ENCODE measurements around the gene HUNK. TPM values are rescaled to one million over a fixed set of nuclear protein-coding genes. Genes with fewer than 3 reads are reported as not detected.

HUNK gene
- total RNA-seq, 1 donor from 2014 or later = 12.2 TPM

DNA sequence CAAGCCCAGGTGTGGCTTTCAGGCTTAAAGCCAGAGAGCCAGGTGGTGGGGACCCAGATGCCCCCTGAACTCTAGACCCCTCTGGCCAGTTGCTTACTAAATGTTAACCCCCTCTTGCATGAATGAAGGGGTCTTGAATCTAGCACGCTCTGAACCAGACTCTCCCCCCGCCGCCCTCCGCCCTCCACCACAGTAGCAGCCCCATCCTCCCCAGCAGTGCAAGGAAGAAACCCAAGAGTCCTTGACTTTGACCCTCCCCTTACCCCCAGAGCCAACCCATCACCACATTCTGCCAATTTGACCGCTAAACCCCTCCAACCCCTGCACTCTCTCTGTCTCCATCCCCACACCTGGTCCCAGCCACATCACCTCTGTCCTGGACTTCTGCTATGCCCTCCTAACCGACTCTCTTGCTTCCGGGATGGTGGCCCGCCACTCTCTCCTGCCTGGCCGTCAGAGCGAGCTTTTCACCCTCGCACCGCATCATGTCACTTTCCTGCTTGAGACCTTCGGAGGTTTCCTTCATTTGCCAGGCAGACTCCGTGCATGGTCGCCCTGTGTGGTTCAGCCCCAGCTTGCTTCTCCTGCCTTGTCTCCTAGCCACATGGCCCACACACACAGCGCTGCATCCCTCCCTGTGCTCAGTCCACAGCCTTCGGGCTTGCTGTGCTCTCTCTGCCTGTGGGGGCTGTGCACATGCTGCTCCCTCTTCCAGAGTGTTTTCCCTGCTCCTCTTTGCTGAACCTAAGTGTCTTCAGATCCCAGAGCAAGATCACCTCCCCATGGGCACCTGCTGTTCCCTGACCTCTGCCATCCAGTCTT, 113.4 kb downstream of the HUNK start:
- H3K27me3 Mint-ChIP-seq (ENCODE audit: unreplicated experiment) = peaks cover 6% of the 10 kb centered on the region
- H3K27ac Mint-ChIP-seq (ENCODE audit: unreplicated experiment) = no peak overlapping the region
- peaks cover 2% of the 10 kb centered on the region for H3K9me3 Mint-ChIP-seq (ENCODE audit: unreplicated experiment)
- peaks cover 10% of the 10 kb centered on the region for H3K36me3 Mint-ChIP-seq (ENCODE audit: unreplicated experiment)
- DNase-seq = no peak
- TF ChIP-seq, protein P1, sequence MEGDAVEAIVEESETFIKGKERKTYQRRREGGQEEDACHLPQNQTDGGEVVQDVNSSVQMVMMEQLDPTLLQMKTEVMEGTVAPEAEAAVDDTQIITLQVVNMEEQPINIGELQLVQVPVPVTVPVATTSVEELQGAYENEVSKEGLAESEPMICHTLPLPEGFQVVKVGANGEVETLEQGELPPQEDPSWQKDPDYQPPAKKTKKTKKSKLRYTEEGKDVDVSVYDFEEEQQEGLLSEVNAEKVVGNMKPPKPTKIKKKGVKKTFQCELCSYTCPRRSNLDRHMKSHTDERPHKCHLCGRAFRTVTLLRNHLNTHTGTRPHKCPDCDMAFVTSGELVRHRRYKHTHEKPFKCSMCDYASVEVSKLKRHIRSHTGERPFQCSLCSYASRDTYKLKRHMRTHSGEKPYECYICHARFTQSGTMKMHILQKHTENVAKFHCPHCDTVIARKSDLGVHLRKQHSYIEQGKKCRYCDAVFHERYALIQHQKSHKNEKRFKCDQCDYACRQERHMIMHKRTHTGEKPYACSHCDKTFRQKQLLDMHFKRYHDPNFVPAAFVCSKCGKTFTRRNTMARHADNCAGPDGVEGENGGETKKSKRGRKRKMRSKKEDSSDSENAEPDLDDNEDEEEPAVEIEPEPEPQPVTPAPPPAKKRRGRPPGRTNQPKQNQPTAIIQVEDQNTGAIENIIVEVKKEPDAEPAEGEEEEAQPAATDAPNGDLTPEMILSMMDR (IDR thresholded peaks at IDR 0.05; ENCODE audit: partially characterized antibody, unreplicated experiment) = no peak
- no peak overlapping the region for H3K4me3 Mint-ChIP-seq (ENCODE audit: unreplicated experiment)
- H3K4me1 Mint-ChIP-seq (ENCODE audit: low read depth, unreplicated experiment) = peaks cover 11% of the 10 kb centered on the region

DNA sequence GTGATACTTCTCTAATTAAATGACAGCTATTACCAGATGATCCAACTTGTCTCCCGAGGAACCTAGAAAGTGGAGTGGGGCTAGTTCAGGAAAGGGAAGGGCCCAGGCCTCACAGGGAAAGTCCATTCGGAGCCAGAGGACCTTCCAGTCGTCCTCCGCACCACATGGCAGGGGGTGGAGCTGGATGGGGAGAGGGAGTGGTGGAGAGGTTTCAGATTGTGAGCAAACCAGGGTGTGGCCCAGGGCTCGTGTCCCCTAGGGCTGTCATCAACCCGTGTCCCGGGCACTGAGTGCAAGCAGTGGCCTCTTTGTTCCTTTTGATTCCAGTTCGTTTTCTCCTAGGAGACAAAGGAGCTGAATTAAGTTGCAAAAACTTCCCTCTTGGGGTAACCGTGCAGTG, 114.9 kb downstream of the HUNK start:
- Mint-ChIP-seq H3K4me3 (ENCODE audit: unreplicated experiment) (no peak overlapping the region), H3K9me3 (ENCODE audit: unreplicated experiment) (peaks cover 2% of the 10 kb centered on the region), H3K36me3 (ENCODE audit: unreplicated experiment) (peaks cover 9% of the 10 kb centered on the region), H3K27ac (ENCODE audit: unreplicated experiment) (no peak overlapping the region), H3K4me1 (ENCODE audit: low read depth, unreplicated experiment) (peaks cover 11% of the 10 kb centered on the region), H3K27me3 (ENCODE audit: unreplicated experiment) (peaks cover 6% of the 10 kb centered on the region)
- TF ChIP-seq, protein P1 (IDR thresholded peaks at IDR 0.05; ENCODE audit: partially characterized antibody, unreplicated experiment) = no peak
- no peak for DNase-seq

DNA sequence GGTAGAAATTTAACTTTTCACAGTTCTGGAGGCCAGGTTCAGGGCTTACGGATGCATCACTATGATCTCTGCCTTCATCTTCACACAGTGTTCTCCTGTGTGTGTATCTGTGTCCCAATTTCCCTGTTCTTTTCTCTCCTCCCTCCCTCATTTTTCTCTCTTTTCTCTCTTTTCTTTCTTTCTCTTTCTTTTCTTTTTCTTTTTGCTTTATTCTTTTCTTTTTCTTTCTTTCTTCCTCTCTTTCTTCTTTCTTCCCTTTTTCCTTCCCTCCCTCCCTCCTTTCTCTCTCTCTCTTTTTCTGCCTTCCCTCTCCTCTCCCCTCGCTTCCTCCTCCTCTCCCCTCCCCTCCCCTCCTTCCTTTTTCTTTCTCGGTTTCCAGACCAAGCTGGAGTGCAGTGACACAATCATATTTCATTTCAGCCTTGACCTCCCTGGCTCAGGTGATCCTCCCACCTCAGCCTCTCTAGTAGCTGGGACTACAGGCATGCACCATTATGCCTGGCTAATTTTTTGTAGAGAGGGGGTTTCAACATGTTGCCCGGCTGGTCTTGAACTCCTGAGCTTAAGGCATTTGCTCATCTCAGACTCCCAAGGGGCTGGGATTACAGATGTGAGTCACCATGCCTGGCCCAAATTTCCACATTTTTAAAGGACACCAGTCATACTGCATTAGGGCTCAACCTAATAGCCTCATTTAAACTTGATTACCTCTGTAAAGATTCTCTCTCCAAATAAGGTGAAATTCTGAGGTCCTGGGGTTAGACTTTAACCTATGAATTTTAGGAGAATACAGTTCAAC, 115.9 kb downstream of the HUNK start:
- peaks cover 9% of the 10 kb centered on the region for H3K36me3 Mint-ChIP-seq (ENCODE audit: unreplicated experiment)
- no peak for DNase-seq
- peaks cover 11% of the 10 kb centered on the region for H3K4me1 Mint-ChIP-seq (ENCODE audit: low read depth, unreplicated experiment)
- H3K27ac Mint-ChIP-seq (ENCODE audit: unreplicated experiment) = no peak overlapping the region
- H3K27me3 Mint-ChIP-seq (ENCODE audit: unreplicated experiment) = peaks cover 6% of the 10 kb centered on the region
- no peak overlapping the region for H3K4me3 Mint-ChIP-seq (ENCODE audit: unreplicated experiment)
- peaks cover 2% of the 10 kb centered on the region for H3K9me3 Mint-ChIP-seq (ENCODE audit: unreplicated experiment)
- TF ChIP-seq, protein P1 (IDR thresholded peaks at IDR 0.05; ENCODE audit: partially characterized antibody, unreplicated experiment) = no peak

- Mint-ChIP-seq H3K9me3 (ENCODE audit: unreplicated experiment) (peaks cover 3% of the 10 kb centered on the region), H3K27ac (ENCODE audit: unreplicated experiment) (no peak overlapping the region), H3K27me3 (ENCODE audit: unreplicated experiment) (peaks cover 4% of the 10 kb centered on the region), H3K36me3 (ENCODE audit: unreplicated experiment) (peaks cover 8% of the 10 kb centered on the region), H3K4me3 (ENCODE audit: unreplicated experiment) (no peak overlapping the region), H3K4me1 (ENCODE audit: low read depth, unreplicated experiment) (peaks cover 7% of the 10 kb centered on the region)
- no peak for DNase-seq
- TF ChIP-seq, protein P1 (IDR thresholded peaks at IDR 0.05; ENCODE audit: partially characterized antibody, unreplicated experiment) = no peak
Measured at GRCh38 chr21:31991356-31992331, 118.8 kb downstream of the HUNK start.
